K562 (cell line): Measurements from ENCODE around the gene NME7. TPM values are rescaled to one million over a fixed set of nuclear protein-coding genes. Genes with fewer than 3 reads are reported as not detected.

ENCODE experiments used
- ATF4 ChIP-seq: fragments of 450-650 bp; formaldehyde crosslinking; IDR thresholded peaks from 2 replicates; pipeline ENCODE4 v1.4.0; 2022; ENCODE audit warnings: mild to moderate bottlenecking, moderate library complexity
- CBFB ChIP-seq: sonication (generic); formaldehyde crosslinking; IDR thresholded peaks from 2 replicates; pipeline ENCODE4 v1.4.0; 2020; ENCODE audit warnings: mild to moderate bottlenecking, missing genetic modification reagents
- HBP1 ChIP-seq: fragments of 450-650 bp; formaldehyde crosslinking; IDR thresholded peaks from 2 replicates; pipeline ENCODE4 v1.4.0; 2022; ENCODE audit warnings: missing genetic modification characterization
- HCFC1 ChIP-seq: IDR thresholded peaks from 2 replicates; pipeline ENCODE4 v1.6.1; 2012; ENCODE audit warnings: low read depth, low read length, improper control_type of control experiment
- IRF1 ChIP-seq: sonication (generic); formaldehyde crosslinking; IDR thresholded peaks from 2 replicates; pipeline ENCODE4 v1.8.0; 2022; ENCODE audit warnings: missing genetic modification reagents, mild to moderate bottlenecking, borderline replicate concordance
- KLF6 ChIP-seq: fragments of 250-450 bp; sonication (Bioruptor Pico); IDR thresholded peaks from 2 replicates; pipeline ENCODE4 v1.4.0; 2020; ENCODE audit warnings: mild to moderate bottlenecking, moderate library complexity, borderline replicate concordance
- MAFF ChIP-seq: IDR thresholded peaks from 2 replicates; pipeline ENCODE4 v1.6.1; 2012; ENCODE audit warnings: low read length, improper control_type of control experiment
- MAFK ChIP-seq: IDR thresholded peaks from 2 replicates; pipeline ENCODE4 v1.6.1; 2011; ENCODE audit warnings: low read length, improper control_type of control experiment
- MEIS2 ChIP-seq: fragments of 450-650 bp; IDR thresholded peaks from 2 replicates; pipeline ENCODE4 v1.6.1; 2014; ENCODE audit warnings: mild to moderate bottlenecking; ENCODE audit not compliant: partially characterized antibody
- NFE2 ChIP-seq: IDR thresholded peaks from 2 replicates; pipeline ENCODE4 v1.6.1; 2014; ENCODE audit warnings: antibody characterized with exemption, low read depth
- NR2F6 ChIP-seq: fragments of 450-650 bp; formaldehyde crosslinking; IDR thresholded peaks from 2 replicates; pipeline ENCODE4 v1.4.0; 2020; ENCODE audit warnings: mild to moderate bottlenecking
- PTRF ChIP-seq: fragments of 450-650 bp; IDR thresholded peaks from 2 replicates; pipeline ENCODE4 v1.6.1; 2016; ENCODE audit warnings: mild to moderate bottlenecking, missing genetic modification characterization, missing compliant biosample characterization
- RBM25 ChIP-seq: fragments of 200-400 bp; formaldehyde crosslinking; IDR thresholded peaks from 2 replicates; pipeline ENCODE4 v1.6.1; 2018; ENCODE audit warnings: low read length, low read depth, moderate library complexity; ENCODE audit not compliant: severe bottlenecking
- SRF ChIP-seq, 2 experiments: fragments of 250-450, 450-650 bp in 1 of 2; sonication (Bioruptor Pico) in 1 of 2; sonication (generic) in 1 of 2; formaldehyde crosslinking; IDR thresholded peaks; 2 replicates each; pipeline versions ENCODE4 v1.5.0 to v1.5.1; 2020 to 2022; ENCODE audit warnings: mild to moderate bottlenecking in 1 of 2, missing genetic modification reagents in 1 of 2
- TAF1 ChIP-seq: IDR thresholded peaks from 2 replicates; pipeline ENCODE4 v1.6.1; 2011; ENCODE audit warnings: mild to moderate bottlenecking, low read length, moderate library complexity; ENCODE audit not compliant: insufficient read depth, control insufficient read depth, severe bottlenecking; ENCODE audit errors: extremely low read depth
- TAL1 ChIP-seq: fragments of 450-650 bp; IDR thresholded peaks from 2 replicates; pipeline ENCODE4 v1.6.1; 2016; ENCODE audit warnings: mild to moderate bottlenecking
- USF2 ChIP-seq: sonication (generic); formaldehyde crosslinking; IDR thresholded peaks from 2 replicates; pipeline ENCODE4 v1.5.0; 2020; ENCODE audit warnings: missing genetic modification reagents
- ZBTB8A ChIP-seq: fragments of 450-650 bp; IDR thresholded peaks from 2 replicates; pipeline ENCODE4 v1.6.1; 2018; ENCODE audit warnings: mild to moderate bottlenecking, moderate library complexity; ENCODE audit not compliant: partially characterized antibody
- ZC3H8 ChIP-seq: fragments of 450-650 bp; IDR thresholded peaks from 2 replicates; pipeline ENCODE4 v1.6.1; 2017
- ZFPM2 ChIP-seq: fragments of 250-450 bp; sonication (Bioruptor Pico); IDR thresholded peaks from 2 replicates; pipeline ENCODE4 v1.5.1; 2022; ENCODE audit warnings: mild to moderate bottlenecking
- ZKSCAN8 ChIP-seq: fragments of 200-800 bp; sonication (Bioruptor generic); IDR thresholded peaks from 2 replicates; pipeline ENCODE4 v1.6.1; 2016; ENCODE audit warnings: missing genetic modification characterization, missing compliant biosample characterization
- ZNF444 ChIP-seq: fragments of 250-450 bp; sonication (Bioruptor Pico); IDR thresholded peaks from 2 replicates; pipeline ENCODE4 v1.4.0; 2020; ENCODE audit warnings: mild to moderate bottlenecking, moderate library complexity
- ZNF512 ChIP-seq: IDR thresholded peaks from 2 replicates; pipeline ENCODE4 v1.6.1; 2016; ENCODE audit warnings: missing genetic modification characterization, missing compliant biosample characterization
- ZNF717 ChIP-seq: fragments of 250-450 bp; sonication (Bioruptor Pico); IDR thresholded peaks from 2 replicates; pipeline ENCODE4 v1.5.0; 2021
- polyA plus RNA-seq, 8 experiments: library from polyadenylated mRNA; depleted of rRNA in 4 of 8; stranded (reverse) in 5 of 8; unstranded in 3 of 8; fragments of >200 nt; fragmentation: Nextera tagmentation in 2 of 8; fragmentation: Illumina TruSeq in 1 of 8; extraction: Ambion mirVana in 2 of 8; extraction: Trizol in 1 of 8; gene quantifications; 2 replicates each; pipeline versions ENCODE4 v1.2.1 to v1.2.3, GENCODE V29; 2011 to 2014; ENCODE audit warnings: inconsistent platforms in 1 of 8, missing spikeins in 1 of 8
- total RNA-seq, 7 experiments: library from RNA; depleted of rRNA in 6 of 7; stranded (reverse); fragments of >200 nt in 6 of 7; fragmentation: Illumina TruSeq in 2 of 7; extraction: Trizol in 2 of 7; gene quantifications; 2 replicates each; pipeline versions ENCODE4 v1.2.1 to v1.2.3, GENCODE V29; 2011 to 2021; ENCODE audit warnings: low replicate concordance in 1 of 7

NME7 gene
- total and polyA plus RNA-seq, 9 of the 15 experiments (the other 6 are each of a cell fraction or from before 2014, with no cell fraction given) = 7.9 to 43.2 (median 23.9) TPM

GRCh38 chr1:169148472-169149252 lies 218.9 kb downstream of the NME7 start (continued):
- TF ChIP-seq ZNF512 (tag) (no peak), ATF4 (CRISPR knock-in tag) (no peak), ZBTB8A (no peak), NR2F6 (CRISPR knock-in tag) (no peak), PTRF (tag) (no peak), ZNF444 (CRISPR knock-in tag) (no peak), USF2 (CRISPR knock-in tag) (no peak), TAL1 (no peak), NFE2 (peak; percentile 79), MAFK (peak; percentile 29; the same call in 1 of the 2 replicates), ZFPM2 (CRISPR knock-in tag) (no peak), RBM25 (no peak), SRF (CRISPR knock-in tag; IDR thresholded peaks at IDR 0.05) (no peak), IRF1 (CRISPR knock-in tag) (no peak), MAFF (peak; percentile 56; the same call in 1 of the 2 replicates), HCFC1 (no peak), KLF6 (CRISPR knock-in tag) (no peak), CBFB (CRISPR knock-in tag) (no peak), MEIS2 (no peak), ZKSCAN8 (no peak), ZNF717 (CRISPR knock-in tag) (no peak), TAF1 (no peak), HBP1 (no peak), ZC3H8 (no peak)
